Stimulated activated CD4-positive, alpha-beta T cell treated with anti-CD3 and anti-CD28 coated beads, TNF-alpha, amount 100 ng/mL, for 1 hour (primary cell): Measurements from ENCODE around the gene PAQR9.

Source experiments
- DNase-seq, 3 donors: peaks; one replicate each; pipeline ENCODE4 v3.0.0-alpha.2; 2020; ENCODE audit warnings: low read depth in 3 of 3, low spot score in 1 of 3

Gene PAQR9

GRCh38 chr3:142923694-142924093, 39.8 kb downstream of the PAQR9 start:
- no peak for DNase-seq

DNA sequence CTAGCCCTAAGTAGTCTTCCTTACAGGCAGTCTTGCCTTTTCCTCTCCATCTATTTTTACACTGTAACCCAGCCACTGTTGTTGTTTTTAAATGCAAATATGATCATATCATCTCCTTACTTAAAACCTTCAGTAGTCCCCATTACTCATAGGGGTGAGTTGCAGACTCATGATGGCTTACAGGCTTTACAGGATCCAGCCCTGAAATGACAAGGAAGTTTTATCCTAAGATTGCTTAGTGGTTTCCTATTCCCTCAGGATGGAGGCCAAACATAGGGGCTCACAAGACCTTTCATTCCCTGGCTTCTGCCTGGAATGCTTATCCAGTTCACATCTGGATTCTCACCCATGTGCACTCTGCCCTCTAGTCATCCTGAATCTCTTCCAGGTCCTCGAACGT, 46.9 kb downstream of the PAQR9 start:
- no peak for DNase-seq

GRCh38 chr3:142915636-142916035, 47.8 kb downstream of the PAQR9 start:
- no peak for DNase-seq

DNA sequence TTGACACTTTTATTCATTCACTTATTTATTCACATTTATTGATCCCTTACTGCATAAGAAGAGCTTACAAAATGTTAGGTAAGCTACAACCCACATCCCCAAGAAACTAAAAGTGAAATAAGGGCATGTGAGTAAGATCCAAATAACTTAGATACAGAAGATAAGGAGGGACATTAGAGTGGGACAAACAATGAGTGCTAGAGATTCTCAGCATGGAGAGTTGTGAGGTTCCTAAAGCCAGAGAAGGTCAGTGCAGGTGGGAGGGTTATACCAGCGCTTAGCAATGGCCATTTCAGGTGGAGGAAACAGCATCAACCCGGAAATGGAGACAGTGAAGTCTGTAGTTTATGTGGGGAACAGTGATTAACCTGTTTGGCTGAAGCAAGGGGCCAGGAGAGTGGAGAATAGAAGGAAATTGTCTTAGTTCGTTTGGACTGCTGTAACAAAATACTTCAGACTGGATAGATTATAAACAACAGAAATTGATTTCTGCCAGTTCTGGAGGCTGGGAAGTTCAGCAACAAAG, 49.1 kb downstream of the PAQR9 start:
- no peak for DNase-seq

GRCh38 chr3:142913432-142913831, 50.0 kb downstream of the PAQR9 start:
- no peak for DNase-seq

DNA sequence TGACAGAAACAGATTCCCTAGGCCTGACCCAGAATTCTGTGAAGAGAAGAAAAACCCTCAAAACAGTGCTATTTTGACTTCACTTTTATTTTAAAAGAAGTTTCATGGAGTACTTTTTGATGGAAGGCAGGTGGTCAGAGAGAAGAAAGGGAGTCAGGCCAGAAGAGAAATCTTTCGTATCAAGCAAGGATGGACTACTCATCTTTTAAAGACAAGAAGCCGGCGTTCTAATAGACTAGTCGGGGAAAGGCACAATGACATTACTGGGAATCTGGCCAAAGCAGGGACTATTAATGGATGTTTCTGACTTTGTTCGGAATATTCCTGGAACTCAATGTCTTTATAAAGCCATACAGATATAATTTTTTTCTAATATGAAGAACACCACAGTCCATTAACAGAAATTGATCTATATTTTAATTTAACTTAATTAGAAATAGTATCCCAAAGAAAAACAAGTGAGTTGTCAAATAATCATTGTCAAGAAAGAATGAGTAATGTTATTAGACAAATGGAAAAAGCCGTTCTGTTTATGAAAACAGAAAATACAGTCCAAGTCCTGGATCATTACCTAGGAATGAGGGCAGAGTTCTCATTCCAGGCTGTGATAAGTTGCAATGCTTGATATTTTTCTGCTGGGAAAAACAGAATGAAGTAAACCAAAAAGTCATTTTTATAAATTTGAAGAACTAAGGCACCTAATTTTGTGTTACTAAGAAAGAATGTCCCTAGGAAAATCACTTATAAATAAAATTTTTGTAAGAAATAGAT, 50.9 kb downstream of the PAQR9 start:
- no peak for DNase-seq
